HepG2 (cell line): Measurements from ENCODE around the gene LHB. TPM values are rescaled to one million over a fixed set of nuclear protein-coding genes. Genes with fewer than 3 reads are reported as not detected.

ENCODE experiments used
- FLYWCH1 ChIP-seq: sonication (generic); formaldehyde crosslinking; IDR thresholded peaks from 2 replicates; pipeline ENCODE4 v1.8.1; 2023; ENCODE audit warnings: mild to moderate bottlenecking, missing genetic modification reagents
- KDM6A ChIP-seq: IDR thresholded peaks from 2 replicates; pipeline ENCODE4 v1.6.1; 2016; ENCODE audit warnings: low read depth
- NCOR1 ChIP-seq: fragments of 200-600 bp; sonication (generic); IDR thresholded peaks from 2 replicates; pipeline ENCODE4 v1.7.0; 2017; ENCODE audit warnings: antibody characterized with exemption, low read length, borderline replicate concordance
- SIN3A ChIP-seq: IDR thresholded peaks from 2 replicates; pipeline ENCODE4 v1.6.1; 2011; ENCODE audit warnings: low read depth, mild to moderate bottlenecking, control low read depth, low read length, borderline replicate concordance
- ZFP36L2 ChIP-seq: sonication (generic); formaldehyde crosslinking; IDR thresholded peaks from 2 replicates; pipeline ENCODE4 v1.4.0; 2020; ENCODE audit warnings: missing genetic modification reagents
- ZFP37 ChIP-seq: sonication (generic); formaldehyde crosslinking; IDR thresholded peaks from 2 replicates; pipeline ENCODE4 v1.4.0; 2020; ENCODE audit warnings: missing genetic modification reagents, borderline replicate concordance
- ZNF329 ChIP-seq: sonication (generic); formaldehyde crosslinking; IDR thresholded peaks from 2 replicates; pipeline ENCODE4 v1.9.0; 2021; ENCODE audit warnings: low read depth, mild to moderate bottlenecking, missing genetic modification reagents
- ZNF644 ChIP-seq: IDR thresholded peaks from 2 replicates; pipeline ENCODE4 v1.6.1; 2016; ENCODE audit warnings: low read depth
- polyA plus RNA-seq, 8 experiments: library from polyadenylated mRNA; depleted of rRNA in 3 of 8; stranded (reverse) in 7 of 8; unstranded in 1 of 8; fragments of >200 nt; fragmentation: Illumina TruSeq in 4 of 8; extraction: Trizol in 4 of 8; gene quantifications; 2 replicates each; pipeline versions ENCODE4 v1.2.1 to v1.2.3, GENCODE V29; 2011 to 2016; ENCODE audit warnings: low read depth in 4 of 8, missing spikeins in 1 of 8, mixed read lengths in 1 of 8; ENCODE audit not compliant: insufficient read depth in 1 of 8
- total RNA-seq, 5 experiments: library from RNA; depleted of rRNA; stranded (reverse); fragments of >200 nt; fragmentation: Illumina TruSeq; extraction: Trizol; gene quantifications; 2 replicates each; pipeline ENCODE4 v1.2.3, GENCODE V29; 2016; ENCODE audit warnings: low read depth in 1 of 5
- TF ChIP-seq, protein P1 (sequence below): fragments of 450-650 bp; IDR thresholded peaks from 2 replicates; pipeline ENCODE4 v1.6.1; 2017; ENCODE audit warnings: mild to moderate bottlenecking
- TF ChIP-seq, protein P2 (sequence below): sonication (generic); formaldehyde crosslinking; IDR thresholded peaks from 2 replicates; pipeline ENCODE4 v1.5.1; 2020; ENCODE audit warnings: mild to moderate bottlenecking, missing genetic modification reagents, borderline replicate concordance
- TF ChIP-seq, protein P3 (sequence below): sonication (generic); formaldehyde crosslinking; IDR thresholded peaks from one replicate; pipeline ENCODE4 v1.5.1; 2020; ENCODE audit warnings: mild to moderate bottlenecking, missing genetic modification reagents; ENCODE audit errors: not compliant biosample characterization

The LHB gene
- total and polyA plus RNA-seq, 2 of the 13 experiments (the other 11 are each of a cell fraction or from before 2014, with no cell fraction given) = not detected

DNA sequence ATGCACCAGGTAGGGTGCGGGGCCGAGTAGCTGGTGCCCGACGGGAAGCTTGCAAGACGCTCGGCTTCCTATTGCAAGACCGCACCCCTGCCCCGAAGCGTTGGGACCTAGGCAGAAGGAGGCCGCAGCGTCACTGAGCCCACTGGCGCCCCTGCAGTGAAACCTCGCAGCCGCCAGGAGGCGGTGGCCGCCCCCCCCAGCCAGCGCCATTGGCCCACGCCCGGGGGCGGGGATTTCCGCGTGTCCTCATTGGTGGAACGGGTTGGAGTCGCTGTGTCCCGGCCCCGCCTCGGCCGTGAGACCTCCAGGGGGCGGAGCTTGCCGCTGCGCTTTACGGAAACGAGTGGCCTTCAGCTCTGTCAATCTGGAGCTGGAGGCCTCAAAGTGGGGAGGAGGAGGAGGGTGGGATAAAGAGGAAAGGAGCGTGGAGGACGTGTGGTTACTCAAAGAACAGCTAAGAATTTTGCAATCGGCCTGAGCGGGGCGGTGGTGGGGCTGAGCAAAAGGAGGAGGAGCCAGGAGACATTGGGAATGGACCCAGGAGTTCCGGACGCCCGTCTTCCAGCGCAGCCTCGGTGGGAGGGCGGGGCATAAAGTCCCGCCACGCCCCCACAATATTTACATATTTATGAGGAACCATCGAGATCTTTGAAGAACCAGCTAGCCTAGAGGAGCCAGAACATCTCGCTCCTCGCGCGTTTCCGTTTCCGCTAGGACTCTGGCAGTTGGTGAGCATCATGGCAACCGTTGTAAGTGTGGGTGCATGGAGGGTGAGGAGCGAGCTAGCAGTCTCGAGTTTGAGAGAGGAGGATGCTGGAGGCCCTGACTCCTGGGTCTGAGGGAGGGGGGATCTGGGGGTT, 23.5 kb downstream of the LHB start, which contains the start of the genes GYS1 and RUVBL2 (continued):
- TF ChIP-seq, protein P1, sequence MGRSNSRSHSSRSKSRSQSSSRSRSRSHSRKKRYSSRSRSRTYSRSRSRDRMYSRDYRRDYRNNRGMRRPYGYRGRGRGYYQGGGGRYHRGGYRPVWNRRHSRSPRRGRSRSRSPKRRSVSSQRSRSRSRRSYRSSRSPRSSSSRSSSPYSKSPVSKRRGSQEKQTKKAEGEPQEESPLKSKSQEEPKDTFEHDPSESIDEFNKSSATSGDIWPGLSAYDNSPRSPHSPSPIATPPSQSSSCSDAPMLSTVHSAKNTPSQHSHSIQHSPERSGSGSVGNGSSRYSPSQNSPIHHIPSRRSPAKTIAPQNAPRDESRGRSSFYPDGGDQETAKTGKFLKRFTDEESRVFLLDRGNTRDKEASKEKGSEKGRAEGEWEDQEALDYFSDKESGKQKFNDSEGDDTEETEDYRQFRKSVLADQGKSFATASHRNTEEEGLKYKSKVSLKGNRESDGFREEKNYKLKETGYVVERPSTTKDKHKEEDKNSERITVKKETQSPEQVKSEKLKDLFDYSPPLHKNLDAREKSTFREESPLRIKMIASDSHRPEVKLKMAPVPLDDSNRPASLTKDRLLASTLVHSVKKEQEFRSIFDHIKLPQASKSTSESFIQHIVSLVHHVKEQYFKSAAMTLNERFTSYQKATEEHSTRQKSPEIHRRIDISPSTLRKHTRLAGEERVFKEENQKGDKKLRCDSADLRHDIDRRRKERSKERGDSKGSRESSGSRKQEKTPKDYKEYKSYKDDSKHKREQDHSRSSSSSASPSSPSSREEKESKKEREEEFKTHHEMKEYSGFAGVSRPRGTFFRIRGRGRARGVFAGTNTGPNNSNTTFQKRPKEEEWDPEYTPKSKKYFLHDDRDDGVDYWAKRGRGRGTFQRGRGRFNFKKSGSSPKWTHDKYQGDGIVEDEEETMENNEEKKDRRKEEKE = no peak
- TF ChIP-seq ZFP36L2 (CRISPR knock-in tag) = no peak
- peak; percentile 40; the same call in 1 of the 2 replicates for TF ChIP-seq NCOR1
- no peak for TF ChIP-seq ZFP37 (CRISPR knock-in tag)
- peak; percentile 86 for TF ChIP-seq SIN3A
- TF ChIP-seq, protein P2, sequence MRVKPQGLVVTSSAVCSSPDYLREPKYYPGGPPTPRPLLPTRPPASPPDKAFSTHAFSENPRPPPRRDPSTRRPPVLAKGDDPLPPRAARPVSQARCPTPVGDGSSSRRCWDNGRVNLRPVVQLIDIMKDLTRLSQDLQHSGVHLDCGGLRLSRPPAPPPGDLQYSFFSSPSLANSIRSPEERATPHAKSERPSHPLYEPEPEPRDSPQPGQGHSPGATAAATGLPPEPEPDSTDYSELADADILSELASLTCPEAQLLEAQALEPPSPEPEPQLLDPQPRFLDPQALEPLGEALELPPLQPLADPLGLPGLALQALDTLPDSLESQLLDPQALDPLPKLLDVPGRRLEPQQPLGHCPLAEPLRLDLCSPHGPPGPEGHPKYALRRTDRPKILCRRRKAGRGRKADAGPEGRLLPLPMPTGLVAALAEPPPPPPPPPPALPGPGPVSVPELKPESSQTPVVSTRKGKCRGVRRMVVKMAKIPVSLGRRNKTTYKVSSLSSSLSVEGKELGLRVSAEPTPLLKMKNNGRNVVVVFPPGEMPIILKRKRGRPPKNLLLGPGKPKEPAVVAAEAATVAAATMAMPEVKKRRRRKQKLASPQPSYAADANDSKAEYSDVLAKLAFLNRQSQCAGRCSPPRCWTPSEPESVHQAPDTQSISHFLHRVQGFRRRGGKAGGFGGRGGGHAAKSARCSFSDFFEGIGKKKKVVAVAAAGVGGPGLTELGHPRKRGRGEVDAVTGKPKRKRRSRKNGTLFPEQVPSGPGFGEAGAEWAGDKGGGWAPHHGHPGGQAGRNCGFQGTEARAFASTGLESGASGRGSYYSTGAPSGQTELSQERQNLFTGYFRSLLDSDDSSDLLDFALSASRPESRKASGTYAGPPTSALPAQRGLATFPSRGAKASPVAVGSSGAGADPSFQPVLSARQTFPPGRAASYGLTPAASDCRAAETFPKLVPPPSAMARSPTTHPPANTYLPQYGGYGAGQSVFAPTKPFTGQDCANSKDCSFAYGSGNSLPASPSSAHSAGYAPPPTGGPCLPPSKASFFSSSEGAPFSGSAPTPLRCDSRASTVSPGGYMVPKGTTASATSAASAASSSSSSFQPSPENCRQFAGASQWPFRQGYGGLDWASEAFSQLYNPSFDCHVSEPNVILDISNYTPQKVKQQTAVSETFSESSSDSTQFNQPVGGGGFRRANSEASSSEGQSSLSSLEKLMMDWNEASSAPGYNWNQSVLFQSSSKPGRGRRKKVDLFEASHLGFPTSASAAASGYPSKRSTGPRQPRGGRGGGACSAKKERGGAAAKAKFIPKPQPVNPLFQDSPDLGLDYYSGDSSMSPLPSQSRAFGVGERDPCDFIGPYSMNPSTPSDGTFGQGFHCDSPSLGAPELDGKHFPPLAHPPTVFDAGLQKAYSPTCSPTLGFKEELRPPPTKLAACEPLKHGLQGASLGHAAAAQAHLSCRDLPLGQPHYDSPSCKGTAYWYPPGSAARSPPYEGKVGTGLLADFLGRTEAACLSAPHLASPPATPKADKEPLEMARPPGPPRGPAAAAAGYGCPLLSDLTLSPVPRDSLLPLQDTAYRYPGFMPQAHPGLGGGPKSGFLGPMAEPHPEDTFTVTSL = peak; percentile 73; the same call in 1 of the 2 replicates
- TF ChIP-seq KDM6A (CRISPR knock-in tag) = no peak
- peak; percentile 33; the same call in 1 of the 2 replicates for TF ChIP-seq ZNF329 (CRISPR knock-in tag)
- TF ChIP-seq ZNF644 = no peak
- no peak for TF ChIP-seq FLYWCH1 (CRISPR knock-in tag)
- TF ChIP-seq, protein P3, sequence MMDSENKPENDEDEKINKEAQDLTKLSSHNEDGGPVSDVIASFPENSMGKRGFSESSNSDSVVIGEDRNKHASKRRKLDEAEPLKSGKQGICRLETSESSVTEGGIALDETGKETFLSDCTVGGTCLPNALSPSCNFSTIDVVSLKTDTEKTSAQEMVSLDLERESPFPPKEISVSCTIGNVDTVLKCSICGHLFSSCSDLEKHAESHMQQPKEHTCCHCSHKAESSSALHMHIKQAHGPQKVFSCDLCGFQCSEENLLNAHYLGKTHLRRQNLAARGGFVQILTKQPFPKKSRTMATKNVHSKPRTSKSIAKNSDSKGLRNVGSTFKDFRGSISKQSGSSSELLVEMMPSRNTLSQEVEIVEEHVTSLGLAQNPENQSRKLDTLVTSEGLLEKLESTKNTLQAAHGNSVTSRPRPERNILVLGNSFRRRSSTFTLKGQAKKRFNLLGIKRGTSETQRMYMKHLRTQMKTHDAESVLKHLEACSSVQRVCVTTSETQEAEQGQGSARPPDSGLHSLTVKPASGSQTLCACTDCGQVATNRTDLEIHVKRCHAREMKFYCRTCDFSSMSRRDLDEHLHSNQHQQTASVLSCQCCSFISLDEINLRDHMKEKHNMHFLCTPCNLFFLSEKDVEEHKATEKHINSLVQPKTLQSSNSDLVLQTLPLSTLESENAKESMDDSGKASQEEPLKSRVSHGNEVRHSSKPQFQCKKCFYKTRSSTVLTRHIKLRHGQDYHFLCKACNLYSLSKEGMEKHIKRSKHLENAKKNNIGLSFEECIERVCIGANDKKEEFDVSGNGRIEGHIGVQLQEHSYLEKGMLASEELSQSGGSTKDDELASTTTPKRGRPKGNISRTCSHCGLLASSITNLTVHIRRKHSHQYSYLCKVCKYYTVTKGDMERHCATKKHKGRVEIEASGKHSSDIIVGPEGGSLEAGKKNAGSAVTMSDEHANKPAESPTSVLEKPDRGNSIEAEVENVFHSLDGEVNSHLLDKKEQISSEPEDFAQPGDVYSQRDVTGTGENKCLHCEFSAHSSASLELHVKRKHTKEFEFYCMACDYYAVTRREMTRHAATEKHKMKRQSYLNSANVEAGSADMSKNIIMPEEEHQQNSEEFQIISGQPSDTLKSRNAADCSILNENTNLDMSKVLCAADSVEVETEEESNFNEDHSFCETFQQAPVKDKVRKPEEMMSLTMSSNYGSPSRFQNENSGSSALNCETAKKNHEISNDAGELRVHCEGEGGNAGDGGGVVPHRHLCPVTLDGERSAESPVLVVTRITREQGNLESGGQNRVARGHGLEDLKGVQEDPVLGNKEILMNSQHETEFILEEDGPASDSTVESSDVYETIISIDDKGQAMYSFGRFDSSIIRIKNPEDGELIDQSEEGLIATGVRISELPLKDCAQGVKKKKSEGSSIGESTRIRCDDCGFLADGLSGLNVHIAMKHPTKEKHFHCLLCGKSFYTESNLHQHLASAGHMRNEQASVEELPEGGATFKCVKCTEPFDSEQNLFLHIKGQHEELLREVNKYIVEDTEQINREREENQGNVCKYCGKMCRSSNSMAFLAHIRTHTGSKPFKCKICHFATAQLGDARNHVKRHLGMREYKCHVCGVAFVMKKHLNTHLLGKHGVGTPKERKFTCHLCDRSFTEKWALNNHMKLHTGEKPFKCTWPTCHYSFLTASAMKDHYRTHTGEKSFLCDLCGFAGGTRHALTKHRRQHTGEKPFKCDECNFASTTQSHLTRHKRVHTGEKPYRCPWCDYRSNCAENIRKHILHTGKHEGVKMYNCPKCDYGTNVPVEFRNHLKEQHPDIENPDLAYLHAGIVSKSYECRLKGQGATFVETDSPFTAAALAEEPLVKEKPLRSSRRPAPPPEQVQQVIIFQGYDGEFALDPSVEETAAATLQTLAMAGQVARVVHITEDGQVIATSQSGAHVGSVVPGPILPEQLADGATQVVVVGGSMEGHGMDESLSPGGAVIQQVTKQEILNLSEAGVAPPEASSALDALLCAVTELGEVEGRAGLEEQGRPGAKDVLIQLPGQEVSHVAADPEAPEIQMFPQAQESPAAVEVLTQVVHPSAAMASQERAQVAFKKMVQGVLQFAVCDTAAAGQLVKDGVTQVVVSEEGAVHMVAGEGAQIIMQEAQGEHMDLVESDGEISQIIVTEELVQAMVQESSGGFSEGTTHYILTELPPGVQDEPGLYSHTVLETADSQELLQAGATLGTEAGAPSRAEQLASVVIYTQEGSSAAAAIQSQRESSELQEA (CRISPR knock-in tag) = peak; percentile 46
